ENCODE results near the gene CST1.

The CST1 gene

GRCh38 chr20:23702021-23702420 is 48.7 kb downstream of the CST1 start:
- peak; percentile 16 for DNase-seq (ENCODE audit: low read depth)

GRCh38 chr20:23700931-23701330 is 49.8 kb downstream of the CST1 start:
- DNase-seq (ENCODE audit: low read depth) = no peak

GRCh38 chr20:23697947-23698346 is 52.8 kb downstream of the CST1 start:
- no peak for DNase-seq (ENCODE audit: low read depth)
